Body of pancreas (tissue), 4 donors: Measurements from ENCODE around the gene NEU4.

Source experiments
- CTCF ChIP-seq, 7 experiments: fragments of 450-650 bp in 4 of 7; fragments of 200-600 bp in 3 of 7; sonication (generic) in 3 of 7; IDR thresholded peaks; one replicate each; pipeline ENCODE4 v1.5.1; 2016 to 2019; ENCODE audit warnings: antibody characterized with exemption in 7 of 7
- POLR2A ChIP-seq, 3 donors: fragments of 450-650 bp; IDR thresholded peaks; one replicate each; pipeline ENCODE4 v1.6.1; 2016; ENCODE audit warnings: antibody characterized with exemption in 3 of 3, mild to moderate bottlenecking in 2 of 3

GRCh38 chr2:241849616-241850543 lies 40.9 kb downstream of the NEU4 start:
- TF ChIP-seq POLR2A (IDR thresholded peaks at IDR 0.05) (no peak), CTCF (IDR thresholded peaks at IDR 0.05) (no peak)
